Hepatocyte (in vitro differentiated cells): ENCODE measurements around the gene PCLAF.

Source experiments
- EZH2 ChIP-seq: fragments of 200-600 bp; sonication (generic); IDR thresholded peaks from 2 replicates; pipeline ENCODE4 v1.6.1; 2016; ENCODE audit warnings: antibody characterized with exemption, mild to moderate bottlenecking, borderline replicate concordance
- TF ChIP-seq, protein P1 (sequence below): fragments of 200-600 bp; sonication (generic); IDR thresholded peaks from 2 replicates; pipeline ENCODE4 v1.5.1; 2016; ENCODE audit warnings: antibody characterized with exemption, mild to moderate bottlenecking; ENCODE audit not compliant: poor library complexity

DNA sequence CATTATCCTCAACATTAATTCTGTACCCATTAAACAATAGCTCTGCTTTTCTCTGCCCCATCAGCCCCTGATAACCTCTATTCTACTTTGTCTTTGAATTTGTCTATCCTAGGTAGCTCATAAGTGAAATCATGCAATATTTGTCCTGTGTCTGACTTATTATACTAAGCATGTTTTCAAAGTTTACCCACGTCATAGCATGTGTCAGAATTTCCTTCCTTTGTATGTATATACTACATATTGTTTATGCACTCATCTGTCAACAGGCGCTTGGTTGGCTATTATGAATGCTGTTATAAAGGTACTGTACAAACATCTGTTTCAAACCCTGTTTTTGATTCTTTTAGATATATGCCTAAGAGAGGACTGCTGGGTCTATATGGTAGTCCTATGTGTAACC, 43.5 kb downstream of the PCLAF start:
- TF ChIP-seq, protein P1, sequence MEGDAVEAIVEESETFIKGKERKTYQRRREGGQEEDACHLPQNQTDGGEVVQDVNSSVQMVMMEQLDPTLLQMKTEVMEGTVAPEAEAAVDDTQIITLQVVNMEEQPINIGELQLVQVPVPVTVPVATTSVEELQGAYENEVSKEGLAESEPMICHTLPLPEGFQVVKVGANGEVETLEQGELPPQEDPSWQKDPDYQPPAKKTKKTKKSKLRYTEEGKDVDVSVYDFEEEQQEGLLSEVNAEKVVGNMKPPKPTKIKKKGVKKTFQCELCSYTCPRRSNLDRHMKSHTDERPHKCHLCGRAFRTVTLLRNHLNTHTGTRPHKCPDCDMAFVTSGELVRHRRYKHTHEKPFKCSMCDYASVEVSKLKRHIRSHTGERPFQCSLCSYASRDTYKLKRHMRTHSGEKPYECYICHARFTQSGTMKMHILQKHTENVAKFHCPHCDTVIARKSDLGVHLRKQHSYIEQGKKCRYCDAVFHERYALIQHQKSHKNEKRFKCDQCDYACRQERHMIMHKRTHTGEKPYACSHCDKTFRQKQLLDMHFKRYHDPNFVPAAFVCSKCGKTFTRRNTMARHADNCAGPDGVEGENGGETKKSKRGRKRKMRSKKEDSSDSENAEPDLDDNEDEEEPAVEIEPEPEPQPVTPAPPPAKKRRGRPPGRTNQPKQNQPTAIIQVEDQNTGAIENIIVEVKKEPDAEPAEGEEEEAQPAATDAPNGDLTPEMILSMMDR = no peak
- TF ChIP-seq EZH2 = no peak
